ENCODE measurements around the gene G6PD.

The G6PD gene

DNA sequence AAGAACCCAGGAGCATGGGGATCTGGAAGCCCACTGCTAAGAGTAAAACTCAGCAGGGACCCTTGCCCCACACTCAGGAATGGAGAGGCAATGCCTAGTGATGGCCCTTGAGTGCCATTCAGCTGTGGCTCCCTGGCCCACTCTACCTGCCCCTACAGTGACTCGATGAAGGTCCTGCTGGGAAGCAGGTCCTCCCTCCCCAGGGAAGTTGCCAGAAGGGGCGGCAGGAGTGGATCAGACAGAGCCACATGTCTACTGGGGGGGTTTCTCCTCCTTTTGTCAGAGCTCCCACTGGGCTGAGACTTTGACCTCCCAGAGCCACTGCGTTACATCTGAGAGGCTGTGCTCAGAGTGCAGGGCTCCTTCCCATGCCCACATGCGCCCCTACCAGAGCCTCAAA lies 57.5 kb downstream of the G6PD start:
- in situ Hi-C loops (cut with MboI; ENCODE audit: low sequenced_read_pairs): no loop called here

DNA sequence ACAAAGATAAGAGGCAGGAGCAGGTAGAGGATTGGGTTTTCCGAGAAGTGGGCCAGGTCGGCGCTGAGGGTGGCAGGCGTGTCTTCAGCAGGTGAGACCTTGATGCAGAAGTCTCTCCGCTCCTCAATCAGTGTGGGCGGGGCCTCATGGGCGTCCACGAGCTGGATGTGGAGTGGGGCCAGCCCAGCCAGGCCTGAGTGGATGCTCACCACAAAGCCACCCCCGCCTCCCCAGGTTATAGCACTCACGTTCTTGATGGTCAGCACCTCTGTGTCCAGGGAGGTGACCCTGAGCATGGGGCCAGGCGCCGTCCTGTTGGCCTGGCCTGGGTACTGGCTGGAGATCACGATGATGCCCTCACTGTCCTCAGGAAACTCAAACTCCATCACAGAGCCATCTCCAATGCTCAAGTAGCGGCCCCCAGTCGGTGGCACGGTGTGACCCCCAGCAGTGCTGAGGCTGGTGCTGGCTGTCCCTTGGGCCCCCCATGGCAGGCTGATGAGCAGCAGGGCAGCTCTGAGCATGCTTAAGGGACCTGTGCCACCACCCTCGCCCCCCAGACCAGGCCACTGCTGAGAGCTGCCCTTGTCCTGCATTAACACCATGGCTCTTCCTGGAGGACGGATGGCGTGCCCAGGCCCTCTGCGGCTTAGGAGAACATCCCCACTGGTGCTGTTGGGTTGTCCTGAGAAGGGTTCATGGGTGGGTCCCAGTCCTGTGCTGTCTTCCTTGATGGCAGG lies 58.1 kb downstream of the G6PD start:
- in situ Hi-C loops (cut with MboI; ENCODE audit: low sequenced_read_pairs): no loop called here

DNA sequence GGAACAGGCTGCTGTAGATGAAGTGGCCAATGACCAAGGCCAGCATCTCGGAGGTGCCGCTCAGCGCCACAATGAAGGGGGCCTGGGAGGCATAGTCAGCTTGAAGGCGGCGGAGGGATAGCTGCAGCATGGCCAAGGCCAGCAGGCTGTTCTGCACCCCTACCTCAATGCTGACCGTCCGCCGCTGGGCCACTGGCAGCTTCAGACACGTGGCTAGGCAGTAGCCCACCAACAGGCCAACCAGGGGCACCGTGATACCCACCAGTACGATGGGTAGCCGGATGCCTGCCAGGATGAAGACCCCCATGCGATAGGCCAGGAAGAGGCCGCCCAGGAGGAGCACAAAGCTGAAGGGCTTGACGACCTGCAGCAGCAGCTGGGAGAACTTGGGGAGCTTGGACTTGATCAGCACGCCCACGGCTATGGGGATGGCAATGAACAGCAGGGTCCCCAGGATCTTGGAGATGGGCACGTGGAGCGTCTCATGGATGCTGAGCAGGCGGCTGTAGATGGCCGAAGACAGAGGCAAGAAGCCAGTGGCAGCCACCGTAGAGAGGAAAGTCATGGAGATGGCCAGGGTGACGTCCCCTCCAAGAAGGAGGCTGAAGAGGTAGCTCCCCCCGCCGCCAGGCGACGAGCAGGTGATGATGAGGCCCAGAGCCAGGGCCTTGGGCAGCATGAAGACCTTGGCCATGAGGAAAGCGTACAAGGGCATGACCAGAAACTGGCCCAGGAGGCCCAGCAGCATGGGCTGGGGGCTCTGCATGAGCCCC lies 58.9 kb downstream of the G6PD start:
- in situ Hi-C loops (cut with MboI; ENCODE audit: low sequenced_read_pairs): no loop called here

DNA sequence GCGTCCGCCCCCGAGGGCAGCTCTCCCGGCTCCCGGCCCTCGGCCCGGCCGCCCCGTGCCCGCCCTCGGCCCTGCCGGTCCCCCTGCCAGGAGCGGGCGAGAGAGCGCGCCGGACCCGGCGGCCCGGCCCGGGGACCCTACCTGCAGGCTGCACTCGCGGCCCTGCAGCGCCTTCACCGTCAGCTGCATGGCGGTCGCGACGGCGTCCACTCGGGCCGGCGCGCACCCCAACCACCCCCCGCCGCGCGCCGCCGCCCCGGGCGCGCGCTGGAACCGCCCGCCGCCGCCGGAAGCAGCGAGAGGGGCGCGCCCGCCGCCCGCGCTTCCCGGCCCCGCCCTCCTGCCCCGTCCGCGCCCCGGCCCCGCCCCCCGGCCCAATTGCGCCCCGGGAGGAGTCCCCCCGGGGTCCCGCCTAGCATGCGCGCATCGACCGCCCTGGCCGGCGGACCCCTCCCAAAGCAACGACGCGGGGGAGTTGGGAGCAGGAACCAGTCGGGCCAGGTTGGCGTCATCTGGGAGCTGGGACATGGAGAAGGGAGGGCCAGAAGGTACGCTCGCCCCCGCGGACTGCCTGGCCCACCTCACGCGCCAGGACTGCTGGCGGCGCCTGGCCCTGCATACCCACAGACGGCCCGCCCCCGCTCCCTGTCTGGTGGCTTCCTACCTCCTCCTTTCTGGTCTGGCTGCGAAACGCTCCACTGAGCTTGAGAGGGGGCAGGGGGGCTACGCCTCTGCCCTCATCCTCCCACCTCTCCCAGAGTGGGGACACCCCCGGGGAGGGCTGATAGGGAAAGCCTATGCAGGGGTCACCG lies 60.0 kb downstream of the G6PD start, which contains the start of gene UBL4A:
Gene UBL4A (minus strand): TSS at position 220 of the 812 bp plus-strand sequence. CDS start 31 bp downstream, at position 189.
- in situ Hi-C loops (cut with MboI; ENCODE audit: low sequenced_read_pairs): no loop called here

DNA sequence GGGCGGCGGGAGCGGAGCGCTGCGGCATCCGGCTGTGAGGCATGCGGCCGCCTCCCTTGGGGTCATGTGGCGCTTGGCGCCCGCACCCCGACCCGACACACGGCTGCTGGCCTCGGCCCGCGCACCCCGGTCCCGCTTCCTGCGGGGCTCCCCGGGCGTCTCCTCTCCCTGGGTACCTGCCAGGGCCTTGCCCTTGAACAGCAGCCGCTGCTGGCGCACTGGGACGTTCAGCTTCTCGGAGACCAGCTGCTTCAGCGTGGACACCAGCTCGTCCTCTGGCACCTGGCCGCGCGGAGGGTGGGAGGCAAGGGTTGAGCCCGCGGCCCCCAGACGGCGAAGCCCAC lies 60.6 kb downstream of the G6PD start:
- in situ Hi-C loops (cut with MboI; ENCODE audit: low sequenced_read_pairs): no loop called here

DNA sequence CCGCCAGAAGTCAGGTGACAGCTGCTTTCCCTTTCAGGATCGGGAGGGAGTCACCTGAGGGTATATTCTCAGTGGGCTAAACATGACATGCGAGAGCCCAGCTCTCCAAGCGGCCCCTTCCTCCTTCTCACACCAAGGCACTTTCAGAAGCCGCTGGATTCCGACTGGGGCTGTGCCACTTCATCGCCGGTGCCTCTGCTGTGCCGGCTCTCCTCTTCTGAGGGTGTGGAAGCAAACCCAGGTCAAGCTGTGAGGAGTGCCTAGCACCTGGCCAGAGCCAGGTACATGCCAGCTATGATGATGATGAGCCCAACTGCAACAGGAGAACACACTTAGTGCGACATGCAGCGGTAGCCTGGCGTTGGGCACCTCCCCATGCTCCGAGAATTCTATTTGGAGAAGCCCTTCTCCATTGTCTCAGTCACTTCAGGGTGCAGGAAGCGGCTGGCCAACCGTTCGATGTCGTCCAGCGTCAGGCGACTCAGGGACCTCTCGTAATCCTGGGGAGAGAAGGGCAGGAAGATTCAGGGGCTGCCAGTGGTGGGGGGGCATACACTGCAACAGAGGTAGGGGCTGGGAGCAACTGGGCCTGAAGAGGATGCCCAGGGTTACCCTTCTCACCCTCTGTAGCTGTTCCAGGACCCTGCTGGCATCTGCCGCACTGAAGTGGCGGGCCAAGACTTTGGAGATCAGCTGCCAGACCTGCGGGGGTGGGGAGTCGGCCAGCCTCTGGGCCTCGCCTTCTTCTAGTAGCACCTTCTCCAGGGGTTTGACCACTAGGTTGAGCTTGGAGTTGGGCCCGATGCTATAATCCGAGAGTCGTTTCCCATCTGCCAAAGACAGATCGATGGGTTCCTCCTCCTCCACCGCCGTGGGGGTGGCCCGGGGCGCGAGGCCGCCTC lies 61.2 kb downstream of the G6PD start:
- in situ Hi-C loops (cut with MboI; ENCODE audit: low sequenced_read_pairs): no loop called here

DNA sequence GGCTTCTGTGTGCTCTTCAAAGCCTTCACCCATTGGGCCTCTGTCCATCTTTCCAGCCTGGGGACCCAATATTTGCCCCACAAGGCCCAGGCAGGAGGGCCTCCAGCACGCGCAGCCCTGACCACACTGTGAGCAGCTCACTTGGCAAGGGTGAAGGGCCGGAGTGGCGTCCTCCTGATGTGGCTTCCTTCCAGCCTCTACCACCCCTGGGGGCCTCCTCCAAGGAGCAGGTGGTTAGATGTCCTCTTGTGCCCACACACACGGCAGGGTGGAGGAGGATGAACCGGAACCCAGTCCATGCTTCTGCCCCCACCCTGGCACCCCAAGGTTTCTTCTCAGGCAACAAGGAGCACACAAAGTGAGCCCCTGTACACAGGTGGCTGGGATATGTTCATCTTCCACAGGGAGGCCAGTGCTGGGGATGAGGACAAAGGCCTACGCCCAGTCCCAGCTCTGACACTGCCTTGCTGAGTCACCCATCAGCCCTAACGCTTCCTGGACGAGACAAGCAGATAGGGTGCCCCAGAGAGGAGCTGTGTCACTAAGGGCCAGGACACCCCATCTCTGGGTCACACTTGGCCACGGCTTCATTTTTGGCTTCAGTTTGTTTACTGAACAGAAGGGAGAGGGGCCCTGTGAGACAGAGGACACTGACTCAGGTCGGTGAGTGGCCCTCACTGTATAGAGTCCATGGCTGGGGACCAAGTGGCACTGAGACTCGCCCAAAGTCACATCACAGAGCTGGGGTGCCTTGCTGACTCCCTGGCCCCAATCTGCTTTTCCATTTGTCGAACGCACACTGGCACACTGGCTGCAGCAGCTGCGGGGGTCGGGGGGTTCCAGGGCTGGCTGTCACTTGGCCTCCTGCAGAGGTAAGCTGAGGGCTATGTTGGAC lies 62.1 kb downstream of the G6PD start:
- in situ Hi-C loops (cut with MboI; ENCODE audit: low sequenced_read_pairs): no loop called here

DNA sequence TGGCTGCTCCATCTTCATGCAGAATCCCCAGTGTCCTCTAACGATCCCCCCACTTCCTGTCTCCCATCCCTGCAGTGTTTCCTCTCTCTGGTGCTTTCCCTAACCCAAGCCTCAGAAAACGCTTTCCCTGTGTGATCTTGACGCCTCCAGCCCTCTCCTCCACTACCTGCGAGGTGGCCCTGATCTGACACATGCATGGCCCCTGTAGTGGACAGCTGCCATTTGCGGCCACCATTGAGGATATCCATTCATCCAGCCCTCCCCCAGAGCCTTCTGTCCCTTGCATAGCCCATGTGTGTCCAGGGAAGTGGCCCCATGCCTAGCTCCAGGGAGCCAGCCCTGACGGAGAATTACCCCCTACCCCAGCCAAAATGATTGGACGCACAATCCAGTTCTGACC lies 63.3 kb downstream of the G6PD start:
- in situ Hi-C loops (cut with MboI; ENCODE audit: low sequenced_read_pairs): no loop called here

DNA sequence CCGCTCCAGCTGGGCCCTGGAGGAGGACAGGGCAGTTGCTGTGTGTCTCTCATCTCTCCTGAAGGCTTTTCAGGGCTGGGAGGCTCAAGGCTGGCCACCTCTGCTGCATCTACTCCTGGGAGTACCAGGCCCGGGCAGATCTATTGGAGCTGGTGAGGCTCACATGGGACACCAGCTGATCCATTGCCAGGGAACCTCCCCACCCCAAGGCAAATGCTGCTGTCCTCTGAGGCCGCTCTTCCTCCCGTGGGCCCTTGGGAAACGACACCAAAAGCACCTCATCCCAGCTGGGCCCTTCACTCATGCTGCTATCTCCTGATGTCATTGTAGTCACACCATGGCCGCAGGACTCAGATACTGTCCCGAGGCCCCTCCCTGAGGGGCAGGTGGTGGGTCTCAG lies 63.9 kb downstream of the G6PD start:
- in situ Hi-C loops (cut with MboI; ENCODE audit: low sequenced_read_pairs): no loop called here

DNA sequence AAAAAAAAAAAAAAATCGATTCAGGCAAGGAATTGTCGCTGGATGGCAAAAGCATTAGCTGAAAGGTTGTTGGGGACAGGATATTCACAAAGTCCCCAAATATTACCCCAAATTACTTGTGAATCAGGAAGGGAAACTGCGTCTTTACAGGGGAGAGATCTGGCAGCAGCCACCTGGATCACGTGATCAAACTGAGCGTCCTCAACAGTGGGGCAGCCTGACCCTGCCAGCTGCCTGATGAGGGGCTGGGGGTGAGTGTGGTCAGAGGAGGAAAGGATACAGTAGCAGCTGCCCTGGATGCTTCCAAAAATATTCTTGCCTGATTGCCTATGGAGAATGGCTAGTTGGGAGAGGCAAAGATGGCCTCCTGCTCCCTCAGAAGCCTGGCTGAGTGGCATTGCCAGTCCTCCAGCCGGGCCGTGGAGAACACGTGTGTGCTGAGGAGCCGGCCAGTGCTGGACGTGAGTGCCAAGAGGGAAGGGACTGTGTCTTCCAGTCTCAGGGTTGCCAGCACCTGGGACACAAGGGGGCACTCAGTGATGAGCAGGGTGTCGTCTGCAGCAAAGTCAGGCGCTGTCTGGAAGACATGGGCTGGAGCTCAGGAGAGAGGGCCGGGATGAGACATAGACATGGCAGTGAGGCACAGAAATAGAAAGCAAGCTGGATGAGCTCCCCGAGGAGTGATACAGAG lies 64.6 kb downstream of the G6PD start:
- in situ Hi-C loops (cut with MboI; ENCODE audit: low sequenced_read_pairs): no loop called here
